HEK293 (cell line): ENCODE data around the gene COASY.

ENCODE experiments used
- CTCF ChIA-PET: fragments of 350-600 bp; formaldehyde crosslinking; extraction: SDS; loops from one replicate; lab custom pipeline; 2021; ENCODE audit warnings: antibody characterized with exemption; lab: Yijun Ruan, JAX
- POLR2A ChIA-PET: fragments of 300-600 bp; formaldehyde crosslinking; extraction: SDS; loops from one replicate; lab custom pipeline; 2020; ENCODE audit warnings: antibody characterized with exemption, inconsistent platforms; lab: Yijun Ruan, JAX
- H3K27ac ChIP-seq: fragments of 200-500 bp; sonication (Bioruptor generic); 2 replicates; pipeline ENCODE4 v1.5.1; 2014; ENCODE audit warnings: low read depth, low read length, control low read depth, inconsistent platforms; ENCODE audit errors: extremely low read depth
- H3K36me3 ChIP-seq, 2 experiments: fragments of 200-500 bp in 1 of 2; sonication (Bioruptor generic) in 1 of 2; 1 replicate in 1 of 2; 2 replicates in 1 of 2; pipeline ENCODE4 v1.5.1; 2014 to 2017; ENCODE audit warnings: inconsistent platforms in 2 of 2, low read length in 2 of 2; ENCODE audit not compliant: control insufficient read depth in 2 of 2, insufficient read depth in 1 of 2
- H3K4me1 ChIP-seq: fragments of 200-500 bp; sonication (Bioruptor generic); 2 replicates; pipeline ENCODE4 v1.5.1; 2014; ENCODE audit warnings: mild to moderate bottlenecking, low read length, inconsistent platforms; ENCODE audit not compliant: control insufficient read depth, insufficient read depth
- H3K4me3 ChIP-seq: 2 replicates; pipeline ENCODE4 v1.5.1; 2011; ENCODE audit warnings: low read depth, mild to moderate bottlenecking, control low read depth, low read length, moderate library complexity
- H3K9me3 ChIP-seq: fragments of 200-500 bp; sonication (Bioruptor generic); 2 replicates; pipeline ENCODE4 v1.5.1; 2014; ENCODE audit warnings: low read depth, low read length, inconsistent platforms; ENCODE audit not compliant: control insufficient read depth, insufficient read depth
- SALL2 ChIP-seq: fragments of 450-650 bp; formaldehyde crosslinking; IDR thresholded peaks from 2 replicates; pipeline ENCODE4 v1.5.0; 2017; ENCODE audit warnings: missing biosample characterization, mild to moderate bottlenecking, missing genetic modification characterization, borderline replicate concordance
- SP2 ChIP-seq: fragments of 450-650 bp; formaldehyde crosslinking; IDR thresholded peaks from 2 replicates; pipeline ENCODE4 v1.5.1; 2016; ENCODE audit warnings: missing biosample characterization, missing genetic modification characterization
- TSHZ1 ChIP-seq: fragments of 450-650 bp; formaldehyde crosslinking; IDR thresholded peaks from 2 replicates; pipeline ENCODE4 v1.5.1; 2016; ENCODE audit warnings: missing biosample characterization, missing genetic modification characterization, borderline replicate concordance
- ZBTB44 ChIP-seq: fragments of 450-650 bp; IDR thresholded peaks from 2 replicates; pipeline ENCODE4 v1.5.1; 2018; ENCODE audit warnings: missing biosample characterization, mild to moderate bottlenecking, missing genetic modification characterization
- ZFP37 ChIP-seq: fragments of 450-650 bp; formaldehyde crosslinking; IDR thresholded peaks from 2 replicates; pipeline ENCODE4 v1.5.1; 2016; ENCODE audit warnings: missing biosample characterization, missing genetic modification characterization
- ZNF133 ChIP-seq: fragments of 450-650 bp; formaldehyde crosslinking; IDR thresholded peaks from 2 replicates; pipeline ENCODE4 v1.5.1; 2016; ENCODE audit warnings: missing biosample characterization, missing genetic modification characterization
- ZNF24 ChIP-seq: fragments of 450-650 bp; formaldehyde crosslinking; IDR thresholded peaks from 2 replicates; pipeline ENCODE4 v1.5.1; 2016; ENCODE audit warnings: missing biosample characterization, missing genetic modification characterization
- ZNF530 ChIP-seq: fragments of 450-650 bp; formaldehyde crosslinking; IDR thresholded peaks from 2 replicates; pipeline ENCODE4 v1.5.1; 2016; ENCODE audit warnings: low read depth, missing biosample characterization, missing genetic modification characterization
- ZNF561 ChIP-seq: fragments of 450-650 bp; IDR thresholded peaks from 2 replicates; pipeline ENCODE4 v1.5.1; 2018; ENCODE audit warnings: missing biosample characterization, missing genetic modification characterization, borderline replicate concordance
- ZNF747 ChIP-seq: fragments of 450-650 bp; formaldehyde crosslinking; IDR thresholded peaks from 2 replicates; pipeline ENCODE4 v1.5.1; 2016; ENCODE audit warnings: missing biosample characterization, missing genetic modification characterization
- ZSCAN23 ChIP-seq: fragments of 450-650 bp; formaldehyde crosslinking; IDR thresholded peaks from 2 replicates; pipeline ENCODE4 v1.5.1; 2016; ENCODE audit warnings: missing biosample characterization, missing genetic modification characterization
- ZSCAN30 ChIP-seq: fragments of 450-650 bp; IDR thresholded peaks from 2 replicates; pipeline ENCODE4 v1.5.1; 2018; ENCODE audit warnings: missing biosample characterization, mild to moderate bottlenecking, missing genetic modification characterization, moderate library complexity
- TF ChIP-seq, protein P1 (sequence below): fragments of 450-650 bp; formaldehyde crosslinking; IDR thresholded peaks from 2 replicates; pipeline ENCODE4 v1.5.1; 2016; ENCODE audit warnings: missing biosample characterization, missing genetic modification characterization
- TF ChIP-seq, protein P2 (sequence below): fragments of 450-650 bp; formaldehyde crosslinking; IDR thresholded peaks from 2 replicates; pipeline ENCODE4 v1.5.1; 2017; ENCODE audit warnings: missing biosample characterization, missing genetic modification characterization

Gene COASY

DNA sequence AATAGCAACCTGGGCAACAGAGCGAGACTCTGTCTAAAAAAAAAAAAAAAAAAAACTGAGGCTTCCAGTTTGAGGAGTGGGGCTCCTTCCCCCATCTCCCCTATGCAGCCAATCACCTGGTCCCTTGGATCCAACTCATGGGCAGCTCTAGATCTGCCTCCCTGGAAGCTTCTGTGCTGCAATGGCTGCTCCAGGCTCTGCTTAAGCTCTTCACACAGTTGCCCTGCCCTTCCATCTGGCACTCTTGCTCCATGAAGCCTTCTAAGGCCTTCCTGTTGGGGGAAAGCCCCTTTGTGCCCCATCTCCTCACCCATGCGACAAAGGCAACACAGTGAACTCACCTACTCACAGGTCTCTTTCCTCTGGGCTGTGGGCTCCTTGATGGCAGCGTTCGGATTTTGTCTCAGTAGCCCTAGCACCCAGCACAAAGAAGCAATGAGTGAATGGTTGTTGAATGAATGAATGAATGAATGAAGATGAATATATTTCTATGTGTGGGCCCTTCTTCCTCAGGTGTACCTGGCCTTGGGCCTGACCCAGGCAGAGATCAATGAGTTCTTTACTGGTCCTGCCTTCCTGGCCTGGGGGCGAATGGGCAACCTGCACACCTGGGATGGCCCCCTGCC lies 24.0 kb upstream of the COASY start:
- POLR2A ChIA-PET, result interaction anchor here (1.3 to 2.7 kb wide), 2 partner anchors 10 to 18 kb away, joined by 3 to 20 read pairs; no protein-coding TSS in a partner anchor
- Histone ChIP-seq H3K9me3 (no peaks in the 10 kb centered on the region), H3K4me3 (no peak overlapping the region), H3K4me1 (peaks cover 10% of the 10 kb centered on the region), H3K27ac (no peak overlapping the region), H3K36me3 (peaks cover 17 to 41% of the 10 kb centered on the region in 2 experiments; a peak in 2 of 3 replicates)
- CTCF ChIA-PET, result interaction anchor here (0.6 to 4.1 kb wide), 5 partner anchors 9 to 695 kb away, joined by 3 to 19 read pairs (median 4); no protein-coding TSS in a partner anchor
- TF ChIP-seq SALL2 (tag by site-specific recombination) (no peak), ZNF24 (0 out of 2 replicates have a peak, but pooled peaks have one; percentile 23)

DNA sequence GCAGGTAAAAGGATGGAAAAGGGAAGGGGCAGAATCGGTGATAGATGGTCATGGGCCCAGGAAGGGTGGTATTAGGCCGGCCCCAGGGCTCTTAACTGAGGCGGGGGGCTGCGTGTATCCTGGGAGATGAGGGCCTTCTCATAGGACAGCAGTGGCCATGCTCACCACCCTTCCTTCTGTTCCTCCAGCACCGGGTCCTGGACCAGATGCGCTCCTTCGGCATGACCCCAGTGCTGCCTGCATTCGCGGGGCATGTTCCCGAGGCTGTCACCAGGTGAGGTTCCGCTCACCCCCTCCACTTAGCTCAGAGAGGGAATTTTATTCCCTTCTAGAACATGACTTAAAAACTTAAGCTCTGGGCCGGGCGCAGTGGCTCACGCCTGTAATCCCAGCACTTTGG lies 23.5 kb upstream of the COASY start:
- H3K27ac ChIP-seq, result no peak overlapping the region
- no peak for TF ChIP-seq ZNF530 (tag by site-specific recombination)
- TF ChIP-seq TSHZ1 (tag by site-specific recombination), result no peak
- no peak for TF ChIP-seq ZBTB44 (tag by site-specific recombination)
- no peak for TF ChIP-seq ZSCAN23
- no peak for TF ChIP-seq SP2
- TF ChIP-seq, protein P1, sequence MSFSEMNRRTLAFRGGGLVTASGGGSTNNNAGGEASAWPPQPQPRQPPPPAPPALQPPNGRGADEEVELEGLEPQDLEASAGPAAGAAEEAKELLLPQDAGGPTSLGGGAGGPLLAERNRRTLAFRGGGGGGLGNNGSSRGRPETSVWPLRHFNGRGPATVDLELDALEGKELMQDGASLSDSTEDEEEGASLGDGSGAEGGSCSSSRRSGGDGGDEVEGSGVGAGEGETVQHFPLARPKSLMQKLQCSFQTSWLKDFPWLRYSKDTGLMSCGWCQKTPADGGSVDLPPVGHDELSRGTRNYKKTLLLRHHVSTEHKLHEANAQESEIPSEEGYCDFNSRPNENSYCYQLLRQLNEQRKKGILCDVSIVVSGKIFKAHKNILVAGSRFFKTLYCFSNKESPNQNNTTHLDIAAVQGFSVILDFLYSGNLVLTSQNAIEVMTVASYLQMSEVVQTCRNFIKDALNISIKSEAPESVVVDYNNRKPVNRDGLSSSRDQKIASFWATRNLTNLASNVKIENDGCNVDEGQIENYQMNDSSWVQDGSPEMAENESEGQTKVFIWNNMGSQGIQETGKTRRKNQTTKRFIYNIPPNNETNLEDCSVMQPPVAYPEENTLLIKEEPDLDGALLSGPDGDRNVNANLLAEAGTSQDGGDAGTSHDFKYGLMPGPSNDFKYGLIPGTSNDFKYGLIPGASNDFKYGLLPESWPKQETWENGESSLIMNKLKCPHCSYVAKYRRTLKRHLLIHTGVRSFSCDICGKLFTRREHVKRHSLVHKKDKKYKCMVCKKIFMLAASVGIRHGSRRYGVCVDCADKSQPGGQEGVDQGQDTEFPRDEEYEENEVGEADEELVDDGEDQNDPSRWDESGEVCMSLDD (tag by site-specific recombination), result no peak
- TF ChIP-seq ZNF747 (tag by site-specific recombination), result no peak
- no peak for TF ChIP-seq ZSCAN30 (tag by site-specific recombination)
- no peak for TF ChIP-seq ZNF133 (tag by site-specific recombination)
- TF ChIP-seq, protein P2, sequence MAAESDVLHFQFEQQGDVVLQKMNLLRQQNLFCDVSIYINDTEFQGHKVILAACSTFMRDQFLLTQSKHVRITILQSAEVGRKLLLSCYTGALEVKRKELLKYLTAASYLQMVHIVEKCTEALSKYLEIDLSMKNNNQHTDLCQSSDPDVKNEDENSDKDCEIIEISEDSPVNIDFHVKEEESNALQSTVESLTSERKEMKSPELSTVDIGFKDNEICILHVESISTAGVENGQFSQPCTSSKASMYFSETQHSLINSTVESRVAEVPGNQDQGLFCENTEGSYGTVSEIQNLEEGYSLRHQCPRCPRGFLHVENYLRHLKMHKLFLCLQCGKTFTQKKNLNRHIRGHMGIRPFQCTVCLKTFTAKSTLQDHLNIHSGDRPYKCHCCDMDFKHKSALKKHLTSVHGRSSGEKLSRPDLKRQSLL (tag by site-specific recombination), result no peak
- no peak for TF ChIP-seq ZNF561 (tag by site-specific recombination)
- TF ChIP-seq ZFP37 (tag by site-specific recombination), result no peak
- H3K4me3 ChIP-seq, result no peak overlapping the region
- H3K4me1 ChIP-seq, result peaks cover 10% of the 10 kb centered on the region
- no peaks in the 10 kb centered on the region for H3K9me3 ChIP-seq
- ChIA-PET CTCF (interaction anchor here (0.6 to 1.0 kb wide), 4 partner anchors 9 to 695 kb away, joined by 3 to 4 read pairs (median 4); no protein-coding TSS in a partner anchor), POLR2A (interaction anchor here (1.3 kb wide), 1 partner anchor 19 kb away, joined by 3 read pairs; no protein-coding TSS in a partner anchor)
- H3K36me3 ChIP-seq, result peaks cover 17 to 47% of the 10 kb centered on the region in 2 experiments; a peak in 2 of 3 replicates
